CD4-positive, alpha-beta T cell treated with Interferon gamma for 1 hour (primary cell): ENCODE data around the gene TTLL8.

Experiments used
- DNase-seq: peaks from one replicate; pipeline ENCODE4 v3.0.0-alpha.2; 2020

The TTLL8 gene

GRCh38 chr22:49976439-49977175, 81.5 kb downstream of the TTLL8 start:
- peak; percentile 43 for DNase-seq

DNA sequence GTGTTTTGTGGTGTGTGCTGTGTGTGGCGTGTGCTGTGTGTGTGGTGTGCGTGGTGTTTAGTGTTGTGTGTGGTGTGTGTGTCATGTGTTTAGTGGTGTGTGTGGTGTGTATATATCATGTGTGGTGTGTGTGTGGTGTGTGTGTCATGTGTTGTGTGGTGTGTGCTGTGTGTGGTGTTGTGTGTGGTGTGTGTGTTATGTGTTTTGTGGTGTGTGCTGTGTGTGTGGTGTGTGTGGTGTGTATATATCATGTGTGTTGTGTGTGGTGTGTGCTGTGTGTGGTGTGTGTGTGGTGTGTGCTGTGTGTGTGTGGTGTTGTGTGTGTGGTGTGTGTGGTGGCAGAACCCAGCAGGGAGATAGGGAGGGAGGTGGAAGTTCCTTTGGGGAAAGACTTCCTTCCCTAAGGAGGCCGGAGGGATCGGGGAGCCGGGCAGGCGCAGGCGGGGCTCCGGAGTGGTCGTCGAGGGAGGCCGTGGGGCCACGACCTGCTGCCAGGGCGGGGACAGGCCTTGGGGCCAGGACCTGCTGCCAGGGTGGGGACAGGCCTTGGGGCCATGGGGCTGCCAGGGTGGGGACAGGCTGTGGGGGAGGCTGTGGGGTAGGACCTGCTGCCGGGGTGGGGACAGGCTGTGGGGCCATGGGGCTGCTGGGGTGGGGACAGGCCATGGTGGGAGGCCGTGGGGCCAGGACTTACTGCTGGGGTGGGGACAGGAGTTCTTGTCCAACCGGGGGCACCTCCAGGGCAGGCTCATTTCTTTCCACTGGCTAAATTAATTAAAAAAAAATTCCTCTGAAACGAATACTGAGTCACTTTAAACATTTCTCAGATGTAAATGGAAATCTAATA, 82.3 kb downstream of the TTLL8 start:
- DNase-seq: no peak

GRCh38 chr22:49973018-49973961, 84.8 kb downstream of the TTLL8 start:
- no peak for DNase-seq

DNA sequence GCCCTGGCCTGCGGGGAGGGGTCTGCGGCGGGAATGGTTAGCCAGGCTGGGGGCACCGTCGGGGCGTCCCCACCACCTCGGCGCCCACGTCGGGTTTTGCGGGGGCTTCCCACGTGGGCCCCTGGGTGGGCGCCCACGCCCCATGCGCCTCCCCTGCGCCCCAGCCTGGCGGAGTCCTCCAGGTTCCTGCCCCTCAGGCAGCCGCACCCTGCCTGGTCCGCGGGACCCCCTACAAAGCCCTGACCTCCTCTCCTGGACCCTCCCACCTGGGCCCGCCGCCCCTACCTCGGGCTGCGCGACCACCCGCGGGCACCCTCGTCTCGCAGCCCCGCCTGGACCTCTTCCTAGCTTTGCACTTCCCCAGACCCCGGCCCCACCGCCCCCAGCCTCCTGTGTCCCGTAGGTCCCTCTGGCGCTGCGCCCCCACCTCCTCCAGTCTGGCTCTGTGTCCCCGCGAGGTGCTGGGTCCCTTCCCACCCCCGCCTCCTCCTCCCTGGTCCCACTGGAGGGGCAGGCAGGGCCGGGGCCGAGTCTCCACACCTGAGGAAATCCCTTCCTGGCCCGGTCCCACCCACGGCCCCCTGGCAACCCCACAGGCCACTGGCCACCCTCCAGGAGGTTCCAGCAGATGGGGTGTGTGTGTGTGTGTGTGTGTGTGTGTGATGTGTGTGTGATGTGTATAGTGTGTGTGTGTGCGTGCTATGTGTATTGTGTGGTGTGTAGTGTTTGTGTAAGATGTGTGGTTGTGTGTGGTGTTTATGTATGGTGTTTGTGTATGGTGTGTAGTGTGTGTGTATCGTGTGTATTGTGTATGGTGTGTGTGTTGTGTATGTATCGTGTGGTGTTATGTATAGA, 85.7 kb downstream of the TTLL8 start:
- no peak for DNase-seq

GRCh38 chr22:49971232-49972162, 86.6 kb downstream of the TTLL8 start:
- DNase-seq: peak; percentile 58

DNA sequence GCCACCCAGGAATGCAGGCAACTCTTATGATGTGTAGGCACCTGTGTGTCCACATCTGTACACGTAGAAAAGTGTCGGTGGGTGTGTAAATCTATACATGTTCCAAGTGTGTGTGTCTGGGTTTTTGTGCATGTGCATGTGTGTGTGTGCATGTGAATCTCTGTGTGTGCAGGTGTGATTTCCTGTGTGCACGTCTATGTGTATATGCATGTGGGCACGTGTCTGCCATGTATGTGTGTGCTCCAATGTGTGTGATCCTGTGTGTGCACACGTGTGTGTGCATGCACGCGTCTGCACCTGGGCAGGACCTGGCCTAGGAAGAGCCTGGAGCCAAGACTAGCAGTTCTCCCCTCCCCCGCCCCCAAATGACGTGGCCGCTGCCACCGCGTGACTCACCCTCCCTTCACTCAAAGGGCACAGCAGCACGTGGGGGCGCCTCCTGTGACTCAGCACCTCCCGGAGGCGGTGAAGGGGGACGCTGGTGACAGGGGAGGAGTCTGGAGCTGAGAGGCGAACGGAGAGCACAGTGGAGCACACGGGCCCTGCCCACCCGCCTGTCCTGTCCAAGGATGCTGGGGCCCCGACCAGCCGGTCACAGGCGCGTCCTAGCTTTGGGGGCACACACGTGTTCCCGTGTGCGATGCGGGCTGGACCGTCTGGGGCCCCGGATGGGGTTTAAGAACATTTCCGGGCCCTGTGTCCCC, 87.4 kb downstream of the TTLL8 start:
- peak; percentile 94 for DNase-seq

DNA sequence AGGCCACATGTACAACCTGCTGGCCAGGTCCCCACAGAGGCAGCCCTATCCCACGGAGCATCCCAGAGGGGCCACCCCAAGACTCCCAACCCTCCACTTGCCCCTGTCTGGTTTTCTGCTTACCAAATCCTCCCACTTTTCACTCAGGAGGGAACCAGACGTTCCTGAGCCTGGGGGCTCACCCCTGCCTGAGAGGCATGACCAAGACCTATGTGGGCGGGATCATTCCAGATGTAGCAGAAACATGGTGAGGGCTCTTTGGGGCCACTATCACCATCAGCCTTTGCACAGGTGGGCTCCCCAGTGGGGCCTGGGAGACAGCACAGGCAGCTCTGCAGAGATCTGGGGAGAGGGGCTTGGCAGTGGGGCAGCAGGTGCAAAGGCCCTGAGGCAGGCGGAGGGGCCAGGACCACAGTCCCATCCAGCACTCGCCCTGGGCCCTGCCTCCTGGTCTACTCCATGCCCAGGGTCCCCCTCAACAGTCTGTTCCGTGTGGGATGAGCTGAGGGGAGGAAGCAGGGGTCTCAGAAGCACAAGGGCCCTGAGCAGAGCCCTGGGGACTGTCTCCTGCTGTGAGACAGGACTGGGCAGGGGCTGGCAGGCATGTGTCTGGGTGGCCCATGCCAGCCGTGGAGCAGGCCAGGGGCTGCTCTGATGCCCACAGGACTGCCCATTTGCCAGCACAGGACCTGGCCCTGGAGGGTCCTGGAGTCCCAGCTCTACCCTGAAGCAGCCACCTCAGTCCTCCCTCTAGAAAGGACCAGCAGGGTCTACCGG, 88.2 kb downstream of the TTLL8 start:
- DNase-seq: no peak

- DNase-seq: no peak
Measured at GRCh38 chr22:49968831-49969661, 89.1 kb downstream of the TTLL8 start.
